SHP77 (cell line): ENCODE results near the gene MTF1.

ENCODE experiments used
- DNase-seq, 2 experiments: peaks; one replicate each; lab custom pipeline; 2025; lab: John Stamatoyannopoulos, UW

Gene MTF1

DNA sequence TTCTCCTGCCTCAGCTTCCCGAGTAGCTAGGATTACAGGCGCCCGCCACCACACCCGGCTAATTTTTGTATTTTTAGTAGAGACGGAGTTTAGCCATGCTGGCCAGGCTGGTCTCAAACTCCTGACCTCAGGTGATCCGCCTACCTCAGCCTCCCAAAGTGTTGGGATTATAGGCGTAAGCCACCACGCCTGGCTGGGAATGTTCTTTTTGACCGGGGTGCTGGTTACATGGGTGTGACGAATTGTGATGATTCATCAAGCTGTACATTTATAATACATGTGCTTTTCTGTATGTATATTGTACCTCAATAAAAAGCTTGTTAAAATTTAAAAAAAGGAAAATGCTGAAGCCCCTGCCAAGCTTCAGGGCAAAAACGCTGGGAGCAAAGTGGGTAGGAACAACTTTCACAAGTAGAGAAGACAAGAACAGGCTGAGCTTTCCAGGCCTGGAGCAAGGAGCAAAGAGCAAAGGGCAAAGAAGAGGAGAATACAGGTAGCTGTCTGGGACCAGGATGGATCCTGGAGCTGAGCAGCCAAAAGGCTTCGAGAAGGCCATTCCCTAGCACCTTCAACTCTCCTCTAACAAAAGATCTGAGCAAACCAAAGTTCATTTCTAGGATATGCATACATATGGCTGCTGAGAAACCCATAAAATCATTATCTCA lies 30.9 kb downstream of the MTF1 start:
- DNase-seq, result no peak

DNA sequence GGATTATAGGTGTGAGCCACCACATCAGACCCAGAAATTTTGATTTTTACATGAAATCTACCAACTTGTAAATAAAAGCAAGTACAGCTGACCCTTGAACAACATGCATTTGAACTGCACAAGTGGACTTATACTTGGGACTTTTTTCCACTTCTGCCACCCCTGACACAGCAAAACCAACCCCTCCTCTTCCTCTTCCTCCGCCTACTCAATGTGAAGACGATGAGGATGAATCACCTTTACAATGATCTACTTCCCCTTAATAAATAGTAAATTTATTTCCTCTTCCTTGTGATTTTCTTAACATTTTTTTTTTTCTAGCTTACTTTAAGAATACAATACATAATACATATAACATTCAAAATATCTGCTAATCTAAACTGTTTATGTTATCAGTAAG lies 33.9 kb downstream of the MTF1 start:
- no peak for DNase-seq

DNA sequence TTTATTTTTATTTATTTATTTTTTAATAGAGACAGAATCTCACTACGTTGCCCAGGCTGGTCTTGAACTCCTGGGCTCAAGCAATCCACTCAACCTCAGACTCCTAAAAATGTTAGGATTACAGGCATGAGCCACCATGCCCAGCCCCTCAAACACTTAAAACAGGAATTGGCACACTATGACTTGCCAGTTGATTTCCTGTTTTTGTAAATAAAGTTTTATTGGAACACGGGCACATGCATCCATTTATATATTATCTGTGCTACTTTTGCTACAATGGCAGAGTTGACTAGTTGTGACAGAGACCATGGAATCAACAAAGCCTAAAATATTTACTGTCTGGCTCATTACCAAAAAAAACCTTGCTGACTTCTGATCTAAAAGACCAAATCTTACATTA lies 35.4 kb downstream of the MTF1 start:
- DNase-seq, result no peak

DNA sequence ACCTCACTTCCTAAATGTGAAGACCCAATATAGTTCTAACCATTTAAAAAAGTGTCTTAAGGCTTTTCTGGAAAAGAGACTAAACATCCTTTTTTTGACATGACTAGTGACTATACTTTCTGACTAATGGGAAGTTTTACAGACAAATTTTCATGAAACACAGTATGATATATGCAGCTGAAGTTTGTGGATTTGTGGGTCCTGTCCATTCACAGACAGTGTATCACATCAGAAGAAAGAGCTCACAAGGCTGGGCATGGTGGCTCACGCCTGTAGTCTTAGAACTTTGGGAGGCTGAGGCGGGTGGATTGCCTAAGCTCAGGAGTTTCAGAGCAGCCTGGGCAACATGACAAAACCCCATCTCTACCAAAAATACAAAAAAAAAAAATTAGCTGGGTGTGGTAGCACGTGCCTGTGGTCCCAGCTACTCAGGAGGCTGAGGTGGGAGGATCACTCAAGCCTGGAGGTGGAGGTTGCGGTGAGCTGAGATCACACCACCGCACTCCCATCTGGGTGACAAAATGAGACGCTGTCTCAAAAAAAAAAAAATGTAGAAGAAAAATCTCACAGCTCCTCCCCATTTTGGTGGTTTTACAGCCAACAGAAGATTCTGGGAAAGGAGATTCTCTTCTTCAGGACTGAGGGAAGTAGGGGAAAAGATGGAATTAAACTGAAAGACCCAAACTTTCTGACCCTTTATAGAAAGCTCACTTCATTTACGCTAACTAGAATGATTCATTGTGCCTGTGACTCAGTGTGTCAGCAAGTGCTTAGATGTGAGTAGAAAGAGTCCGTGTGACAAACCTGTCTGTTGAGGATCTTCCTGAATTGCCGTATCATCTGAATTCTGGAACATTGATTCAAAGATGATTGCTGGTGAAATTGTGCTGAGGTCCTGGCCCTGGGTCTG lies 36.2 kb downstream of the MTF1 start:
- DNase-seq, result no peak

DNA sequence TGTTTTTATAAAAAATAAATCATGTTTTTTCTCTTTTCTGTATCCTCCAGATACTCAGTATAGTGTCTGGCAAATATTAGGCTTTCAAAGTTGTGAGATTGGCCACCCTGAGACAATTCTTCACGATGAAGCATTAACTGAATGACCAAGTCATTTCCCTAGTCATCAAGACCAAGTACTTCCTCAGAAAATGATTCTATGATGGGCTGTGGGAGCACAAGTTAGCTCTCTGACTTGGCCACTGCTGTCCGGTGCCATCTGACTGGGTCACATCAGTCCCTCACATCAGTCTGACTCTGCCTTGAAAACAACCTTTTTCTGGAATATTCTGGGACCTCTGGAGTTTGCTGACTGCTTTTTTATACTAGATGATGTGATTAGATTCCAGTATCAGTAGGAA lies 37.9 kb downstream of the MTF1 start:
- DNase-seq, result no peak

DNA sequence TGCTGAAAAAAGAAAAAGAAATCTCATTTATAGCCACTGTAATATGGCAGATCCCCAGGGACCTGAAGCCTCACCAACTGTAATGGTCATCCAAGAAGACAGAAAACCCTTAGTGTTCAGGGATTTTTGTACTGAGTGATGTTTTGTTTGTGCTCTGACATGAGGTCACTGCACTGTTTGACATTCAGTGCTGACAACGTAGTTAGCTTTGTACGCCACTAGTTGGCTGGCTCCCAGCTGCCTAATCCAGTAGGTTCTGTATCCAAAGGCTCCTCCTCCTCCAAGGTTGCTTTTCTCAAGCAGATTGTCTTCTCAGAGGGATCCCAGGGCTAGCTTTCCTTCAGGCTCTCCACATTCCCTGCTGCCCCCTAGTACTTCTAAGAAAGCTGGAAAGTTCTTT lies 41.9 kb downstream of the MTF1 start:
- DNase-seq, result no peak

DNA sequence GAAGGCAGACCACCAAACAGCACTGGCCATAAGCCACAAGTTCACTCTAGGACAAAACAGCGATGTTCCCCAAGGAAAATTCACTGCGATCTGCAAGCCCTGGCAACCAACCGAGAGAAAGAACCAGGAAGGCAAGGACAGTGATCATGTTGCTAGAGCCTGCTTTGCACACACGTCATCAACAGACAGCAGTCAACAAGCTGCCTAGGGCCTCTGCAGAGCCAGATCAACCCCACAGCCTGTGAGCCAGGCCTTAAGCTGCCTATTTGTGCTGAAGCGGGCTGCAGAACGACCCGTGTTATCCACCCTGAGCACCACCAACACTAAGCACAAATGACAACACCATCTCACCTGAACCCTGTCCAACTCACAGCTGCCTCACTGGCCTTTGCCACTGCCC lies 45.1 kb downstream of the MTF1 start:
- no peak for DNase-seq

DNA sequence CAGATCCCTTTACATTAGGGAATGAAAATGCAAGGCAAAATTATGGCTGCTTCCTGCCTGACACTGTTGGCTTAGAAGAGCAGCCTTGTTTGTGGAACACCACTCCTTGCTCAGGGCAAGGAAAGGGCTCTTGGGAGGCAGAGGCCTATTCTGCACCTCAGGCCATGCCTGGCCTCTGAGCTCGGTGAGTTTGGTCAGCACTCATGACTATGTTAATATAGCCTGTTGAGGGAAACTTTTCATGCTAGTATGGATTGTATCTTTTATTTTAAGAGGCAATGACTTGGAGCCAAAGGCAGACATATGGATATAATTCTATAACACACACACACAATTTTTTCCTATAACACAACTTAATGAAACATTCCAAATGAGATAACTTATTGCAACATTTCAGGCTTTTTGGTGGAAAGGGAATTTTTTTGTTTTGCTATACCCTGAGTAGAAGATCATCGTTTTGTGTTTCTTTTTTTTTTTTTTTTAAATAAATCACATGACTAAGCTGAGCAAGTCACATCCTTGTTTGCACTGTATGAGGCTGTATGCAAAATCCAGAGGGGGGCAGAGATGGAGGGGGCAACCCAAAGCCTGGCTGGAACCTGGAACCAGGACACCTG lies 45.8 kb downstream of the MTF1 start:
- DNase-seq, result no peak

DNA sequence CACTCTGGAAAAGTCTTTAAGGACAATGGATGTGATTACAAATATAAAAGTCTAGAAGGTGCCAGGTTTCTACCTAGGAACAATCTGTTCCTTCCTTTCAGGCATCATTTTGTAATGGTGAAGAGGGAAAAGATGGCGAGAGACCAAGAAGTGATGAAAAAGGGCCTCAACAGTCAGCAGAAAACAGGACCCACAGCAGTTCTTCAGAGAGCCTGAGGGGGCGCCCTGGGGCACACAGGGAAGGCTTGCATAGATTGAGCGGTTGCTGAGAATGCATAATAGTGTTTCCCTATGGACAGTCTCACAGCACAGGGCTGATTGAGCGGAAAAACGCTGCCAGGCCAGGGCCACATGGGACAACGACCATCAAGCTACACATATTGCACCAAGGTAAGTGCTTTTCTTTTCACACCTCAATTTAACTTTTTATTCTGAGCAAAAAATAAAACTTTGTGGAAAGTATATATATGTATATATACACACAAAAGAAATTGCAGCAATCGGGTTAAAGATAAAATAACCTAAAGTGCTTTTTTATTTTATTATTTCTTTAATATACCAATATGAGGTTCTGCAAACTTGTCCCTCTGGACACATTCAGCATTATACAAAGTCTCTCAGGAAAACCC lies 48.3 kb downstream of the MTF1 start:
- peak; percentile 73 to 75 for DNase-seq

DNA sequence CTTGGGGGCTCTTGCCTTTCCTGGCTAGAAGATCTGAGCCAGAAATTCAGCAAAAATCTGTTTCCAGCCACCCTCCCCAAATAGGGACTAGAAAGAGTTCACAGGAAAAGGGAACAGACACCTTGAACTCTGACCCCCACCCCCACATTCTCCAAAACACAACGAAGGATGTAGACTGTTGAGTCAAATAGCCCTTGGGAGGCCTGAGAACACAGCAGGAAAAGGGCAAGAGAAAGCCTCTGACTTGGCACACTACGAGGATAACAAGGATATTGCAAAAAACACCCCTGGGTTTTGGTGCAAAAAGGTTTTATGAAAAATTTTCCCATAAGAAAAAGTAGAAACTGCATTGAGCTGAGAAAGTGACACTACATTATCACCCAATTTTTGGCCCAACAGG lies 49.5 kb downstream of the MTF1 start:
- no peak for DNase-seq

DNA sequence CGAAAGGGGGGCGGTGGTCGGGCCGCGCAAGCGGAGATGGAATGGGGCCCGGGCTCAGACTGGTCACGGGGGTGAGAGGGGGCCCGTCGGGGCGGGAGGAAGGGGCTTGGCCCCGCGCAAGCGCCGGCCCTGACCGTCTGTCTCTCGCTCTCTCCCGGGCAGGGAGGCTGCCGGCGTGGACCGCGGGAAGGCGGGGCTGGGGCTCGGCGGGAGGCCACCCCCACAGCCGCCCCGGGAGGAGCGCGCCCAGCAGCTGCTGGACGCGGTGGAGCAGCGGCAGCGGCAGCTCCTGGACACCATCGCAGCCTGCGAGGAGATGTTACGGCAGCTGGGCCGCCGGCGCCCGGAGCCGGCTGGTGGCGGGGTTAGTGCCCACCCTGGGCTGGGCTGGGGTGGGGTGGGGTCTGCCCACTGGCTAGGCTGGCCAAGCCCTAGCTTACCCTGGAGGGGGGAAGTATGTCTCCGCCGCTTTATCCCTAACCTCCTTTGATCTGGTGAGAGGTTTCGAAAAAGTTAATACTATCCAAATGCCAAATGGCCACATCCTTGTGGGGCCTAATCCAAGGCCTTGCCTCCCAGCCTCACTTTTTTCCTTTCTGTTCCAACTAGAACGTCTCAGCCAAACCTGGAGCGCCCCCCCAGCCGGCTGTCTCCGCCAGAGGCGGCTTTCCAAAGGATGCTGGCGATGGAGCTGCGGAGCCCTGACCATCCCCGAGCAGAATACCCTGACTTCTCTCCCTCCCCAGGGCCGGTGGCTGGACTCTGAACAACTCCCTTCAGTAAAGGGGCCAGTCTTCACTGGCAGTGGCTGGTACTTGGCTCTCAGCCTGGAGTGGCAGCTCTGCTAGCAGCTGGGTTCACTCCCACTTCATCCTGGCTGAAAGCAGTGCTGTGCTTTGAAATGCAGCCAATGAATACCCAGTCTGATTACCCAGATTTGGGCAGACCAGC lies 50.7 kb downstream of the MTF1 start:
- peak; percentile 60 to 72 for DNase-seq

DNA sequence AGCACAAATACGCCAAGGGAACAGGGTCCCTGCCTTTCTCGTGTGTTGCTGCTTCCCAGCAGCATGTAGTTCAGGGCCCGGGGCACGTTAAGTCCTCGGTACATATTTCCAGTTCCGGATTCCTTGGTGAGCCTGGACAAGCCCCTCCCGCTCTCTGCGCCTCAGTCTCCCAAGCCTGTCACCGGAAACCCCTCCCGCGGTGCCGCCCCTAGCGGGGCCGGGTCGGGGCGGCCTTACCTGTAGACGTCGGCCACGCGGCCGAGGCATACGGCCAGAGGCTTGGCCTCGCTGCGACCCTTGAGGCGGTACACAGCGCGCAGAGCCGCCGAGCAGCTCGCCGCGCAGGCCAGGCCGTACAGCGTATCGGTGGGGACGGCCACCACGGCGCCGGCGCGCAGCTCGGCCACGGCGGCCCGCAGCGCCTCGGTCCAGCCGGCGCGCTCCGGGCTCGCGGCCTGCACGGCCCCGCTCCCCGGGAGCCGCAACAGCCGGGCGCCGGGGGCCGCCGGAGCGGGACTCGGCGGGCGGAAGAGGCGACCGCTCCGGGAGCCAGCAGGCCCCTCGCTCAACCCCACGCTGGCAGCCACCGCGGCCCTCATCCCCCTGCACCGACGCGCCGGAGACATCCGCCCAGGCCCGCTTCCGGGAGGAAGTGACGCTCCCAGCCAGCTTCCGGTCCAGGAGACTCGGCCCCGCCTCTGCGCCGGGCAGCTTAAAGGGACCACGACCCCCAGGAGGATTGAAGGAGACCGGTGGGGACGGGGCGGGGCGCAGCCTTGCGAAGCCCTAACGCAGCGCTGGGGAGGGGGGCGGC lies 51.6 kb downstream of the MTF1 start, which contains the start of the genes C1orf122 and YRDC:
C1orf122 (plus strand) TSS at position 236 of the 814 bp plus-strand sequence. CDS start 615 bp downstream, outside the sequence.
YRDC (minus strand) TSS at position 654 of the 814 bp plus-strand sequence; CDS start at position 626, 28 bp downstream.
- DNase-seq, result peak; percentile 85 to 94

DNA sequence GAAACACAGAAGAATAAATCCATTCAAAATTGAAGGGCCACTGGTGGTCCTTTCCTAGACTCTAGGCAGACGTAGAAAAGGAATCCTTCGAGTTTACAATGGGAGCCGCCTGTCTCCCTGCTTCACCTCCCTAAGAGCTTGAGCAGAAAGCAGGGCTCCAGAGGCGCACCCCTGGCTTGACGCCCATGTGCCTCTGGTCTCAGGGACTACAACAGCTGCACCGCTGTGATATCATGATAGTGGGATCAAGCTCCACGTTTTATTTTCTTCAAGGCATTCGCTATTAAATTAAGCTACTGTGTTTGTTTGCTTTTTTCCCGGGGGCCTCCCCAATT lies 52.2 kb downstream of the MTF1 start:
- no peak for DNase-seq

DNA sequence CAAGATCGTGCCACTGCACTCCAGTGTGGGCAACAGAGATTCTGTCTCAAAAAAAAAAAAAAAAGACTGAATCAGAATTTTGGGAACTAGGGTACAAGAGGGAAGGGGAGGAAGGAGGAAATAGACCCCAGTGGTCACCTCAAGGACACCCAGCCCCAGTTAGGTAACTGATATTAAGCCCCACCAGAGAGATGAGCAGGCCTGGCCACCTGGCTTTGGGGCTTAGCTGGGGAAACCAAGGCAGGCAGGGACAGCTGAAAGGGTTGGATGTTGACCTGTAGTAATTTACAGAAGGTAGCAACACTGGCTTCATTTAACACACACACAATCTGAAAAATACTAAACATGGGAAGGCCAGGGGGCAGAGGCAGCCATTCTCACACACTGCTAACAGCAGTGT lies 57.0 kb downstream of the MTF1 start:
- no peak for DNase-seq

DNA sequence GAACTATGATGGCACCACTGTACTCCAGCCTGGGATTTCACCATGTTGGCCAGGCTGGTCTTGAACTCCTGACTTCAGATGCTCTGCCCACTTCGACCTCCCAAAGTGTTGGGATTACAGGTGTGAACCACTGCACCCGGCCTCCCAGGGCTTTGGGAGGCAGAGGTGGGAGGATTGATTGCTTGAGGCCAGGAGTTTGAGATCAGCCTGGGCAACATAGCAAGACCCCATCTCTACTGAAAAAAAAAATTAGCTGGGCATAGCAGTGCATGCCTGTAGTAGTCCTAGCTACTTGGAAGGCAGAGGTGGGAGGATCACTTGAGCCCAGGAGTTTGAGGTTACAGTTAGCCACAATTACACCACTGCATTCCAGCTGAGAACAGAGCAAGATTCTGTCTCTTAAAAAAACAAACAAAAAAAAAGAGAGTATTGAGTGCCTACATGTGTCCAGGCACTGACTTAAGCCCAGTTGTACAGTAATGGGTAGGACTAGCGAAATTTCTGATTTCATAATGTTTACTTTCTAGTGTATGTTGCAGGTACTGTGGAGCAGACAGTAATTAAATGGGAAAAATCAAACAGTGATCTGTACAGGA lies 61.5 kb downstream of the MTF1 start:
- DNase-seq, result no peak

DNA sequence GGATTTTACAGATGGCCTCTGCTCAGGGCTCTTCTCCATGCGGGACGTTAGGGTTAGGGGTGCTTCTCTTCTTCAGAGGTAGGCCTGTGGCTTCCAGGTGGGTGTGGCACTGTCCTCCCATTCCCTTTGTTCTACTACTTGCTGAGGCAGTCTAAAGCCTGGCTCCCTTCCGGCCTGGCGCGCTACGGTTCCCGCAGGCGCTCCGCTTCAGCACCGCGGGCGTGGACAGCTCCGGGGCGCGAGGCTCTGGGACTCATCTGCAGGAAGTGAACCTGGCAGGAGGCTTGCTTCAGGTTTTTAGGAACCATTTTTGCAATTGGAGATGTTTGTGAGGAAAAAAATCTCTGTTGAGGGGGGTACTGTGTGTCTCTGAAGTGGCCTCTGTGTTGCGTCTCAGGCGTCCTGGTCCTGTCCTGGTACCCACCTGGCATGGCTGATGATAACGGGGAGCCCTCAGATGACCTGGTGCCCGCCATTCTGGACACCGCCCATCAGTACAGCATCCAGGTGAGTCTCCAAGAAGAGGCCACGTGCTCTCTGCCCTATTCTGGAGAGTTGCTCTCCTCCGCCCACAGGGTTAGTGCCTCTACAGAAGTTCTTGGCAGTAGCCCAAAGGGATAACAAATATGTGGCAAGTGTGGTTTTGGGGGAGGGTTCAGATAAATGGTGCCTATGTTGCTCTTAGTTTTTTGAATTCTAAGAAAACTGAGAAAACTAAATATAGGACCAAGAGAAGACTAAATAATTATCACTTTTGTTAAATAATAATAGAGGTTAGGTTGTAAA lies 63.9 kb downstream of the MTF1 start:
- peak in 1 of 2 experiments; percentile 18 for DNase-seq

DNA sequence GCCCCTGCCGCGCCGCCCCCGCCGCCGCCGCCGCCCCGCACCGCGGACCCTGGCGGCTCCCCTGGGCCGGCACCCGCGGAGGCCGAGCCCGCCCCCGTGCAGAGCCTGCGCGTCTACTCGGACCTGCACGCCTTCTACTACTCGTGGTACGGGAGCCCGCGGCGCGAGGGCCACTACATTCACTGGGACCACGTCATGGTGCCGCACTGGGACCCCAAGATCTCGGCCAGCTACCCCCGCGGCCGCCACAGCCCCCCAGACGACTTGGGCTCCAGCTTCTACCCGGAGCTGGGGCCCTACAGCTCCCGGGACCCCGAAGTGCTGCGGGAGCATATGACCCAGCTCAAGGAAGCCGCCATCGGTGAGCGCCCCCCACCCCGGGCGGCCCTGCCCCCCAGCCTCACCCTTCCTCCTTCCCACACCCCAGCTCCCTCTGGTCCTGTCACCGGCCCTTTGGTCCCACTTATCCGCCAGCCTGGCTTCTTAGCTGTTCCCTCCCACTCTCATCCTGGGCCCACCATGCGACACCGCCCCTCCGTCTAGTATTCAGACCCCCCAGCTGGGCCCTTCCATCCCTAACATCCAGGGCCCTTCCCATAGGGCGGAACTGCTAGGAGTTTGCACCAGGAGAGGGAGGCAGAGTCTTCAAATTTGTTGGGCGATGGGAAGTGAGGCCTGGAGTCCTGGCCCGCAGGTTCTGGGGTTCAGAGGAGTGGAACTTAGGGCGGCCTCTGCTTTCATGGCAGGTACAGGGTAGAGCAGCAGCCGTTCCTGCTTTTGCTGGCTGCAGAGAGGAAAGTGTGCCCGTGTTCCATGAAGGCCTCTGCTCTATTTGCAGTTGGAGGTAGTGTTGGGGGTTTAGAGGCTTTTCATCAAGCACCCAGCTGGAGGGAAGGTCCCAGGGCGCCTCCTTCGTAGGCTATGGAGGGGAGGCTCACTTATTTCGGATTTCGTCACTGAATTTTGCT lies 64.7 kb downstream of the MTF1 start:
- peak; percentile 12 to 13 for DNase-seq
